H1 (cell line): ENCODE results near the gene ZNF70. TPM values are rescaled to one million over a fixed set of nuclear protein-coding genes. Genes with fewer than 3 reads are reported as not detected.

Experiments used
- CTCF ChIA-PET: fragments of 300-600 bp; sonication (Branson Sonifier 250); formaldehyde crosslinking; loops from one replicate; lab custom pipeline; 2021; ENCODE audit not compliant: partially characterized antibody; lab: Charles Lee
- POLR2A ChIA-PET: fragments of 300-600 bp; sonication (Branson Sonifier 250); formaldehyde crosslinking; loops from one replicate; lab custom pipeline; 2021; ENCODE audit warnings: inconsistent platforms; ENCODE audit not compliant: partially characterized antibody; lab: Charles Lee
- DNase-seq, 2 experiments: peaks; one replicate each; pipeline versions ENCODE4 v3.0.0 to v3.0.0-alpha.2; 2010 to 2022; ENCODE audit warnings: low spot score in 2 of 2, low read depth in 1 of 2, mixed read lengths in 1 of 2
- FAIRE-seq: peaks from 2 replicates; lab custom pipeline; 2011; peaks lifted over from hg19 to GRCh38; lab: Jason Lieb, UNC
- H2AFZ ChIP-seq: 2 replicates; pipeline ENCODE4 v1.8.1; 2012; ENCODE audit warnings: low read length, inconsistent platforms
- H2AK5ac ChIP-seq: 2 replicates; pipeline ENCODE4 v1.6.1; 2013; ENCODE audit warnings: low read depth, low read length
- H2BK120ac ChIP-seq: replicated peaks from 2 replicates; pipeline ENCODE3; 2013; ENCODE audit warnings: low read depth, low read length, inconsistent platforms
- H2BK12ac ChIP-seq: 2 replicates; pipeline ENCODE4 v1.6.1; 2013; ENCODE audit warnings: low read depth, low read length
- H2BK15ac ChIP-seq: 2 replicates; pipeline ENCODE4 v1.6.1; 2013; ENCODE audit warnings: low read length
- H2BK20ac ChIP-seq: 2 replicates; pipeline ENCODE4 v1.6.1; 2013; ENCODE audit warnings: low read length
- H2BK5ac ChIP-seq: 2 replicates; pipeline ENCODE4 v1.6.1; 2013; ENCODE audit warnings: low read depth, low read length
- H3K14ac ChIP-seq: 2 replicates; pipeline ENCODE4 v1.6.1; 2013; ENCODE audit warnings: inconsistent platforms; ENCODE audit not compliant: insufficient read length
- H3K18ac ChIP-seq: 2 replicates; pipeline ENCODE4 v1.6.1; 2013; ENCODE audit warnings: low read length; ENCODE audit errors: extremely low read depth
- H3K23ac ChIP-seq: 2 replicates; pipeline ENCODE4 v1.6.1; 2013; ENCODE audit warnings: inconsistent platforms; ENCODE audit not compliant: insufficient read length
- H3K23me2 ChIP-seq: 2 replicates; pipeline ENCODE4 v1.6.1; 2013; ENCODE audit warnings: low read depth, low read length
- H3K27ac ChIP-seq: 2 replicates; pipeline ENCODE4 v1.6.1; 2011; ENCODE audit warnings: low read depth, low read length, inconsistent platforms
- H3K27me3 ChIP-seq, 4 experiments: replicated peaks in 1 of 4; 1 replicate in 1 of 4; 2 replicates in 3 of 4; pipeline versions ENCODE4 v1.6.1 to v1.8.1; 2011 to 2013; ENCODE audit warnings: low read length in 3 of 4, mild to moderate bottlenecking in 3 of 4, inconsistent platforms in 2 of 4, mixed read lengths in 2 of 4, moderate library complexity in 1 of 4; ENCODE audit not compliant: control insufficient read depth in 3 of 4, insufficient read depth in 3 of 4; ENCODE audit errors: extremely low read depth in 1 of 4
- H3K36me3 ChIP-seq, 4 experiments: 2 replicates each; pipeline versions ENCODE4 v1.6.1 to v1.8.1; 2011 to 2013; ENCODE audit warnings: mild to moderate bottlenecking in 4 of 4, low read length in 3 of 4, moderate library complexity in 2 of 4, control low read depth in 1 of 4, inconsistent platforms in 1 of 4; ENCODE audit not compliant: insufficient read depth in 4 of 4, control insufficient read depth in 2 of 4
- H3K4ac ChIP-seq: replicated peaks from 2 replicates; pipeline ENCODE3; 2013; ENCODE audit warnings: low read length, low read depth, mixed read lengths, inconsistent platforms; ENCODE audit not compliant: insufficient read length
- H3K4me1 ChIP-seq, 4 experiments: replicated peaks in 1 of 4; 1 replicate in 1 of 4; 2 replicates in 3 of 4; pipeline versions ENCODE4 v1.6.1 to v1.8.1; 2011 to 2013; ENCODE audit warnings: low read length in 3 of 4, inconsistent platforms in 2 of 4, mixed read lengths in 1 of 4; ENCODE audit not compliant: insufficient read depth in 4 of 4, control insufficient read depth in 3 of 4
- H3K4me2 ChIP-seq, 2 experiments: 2 replicates each; pipeline versions ENCODE4 v1.6.1 to v1.8.1; 2011 to 2013; ENCODE audit warnings: low read depth in 2 of 2, low read length in 2 of 2, control low read depth in 1 of 2, inconsistent platforms in 1 of 2, mild to moderate bottlenecking in 1 of 2; ENCODE audit not compliant: insufficient read depth in 1 of 2
- H3K4me3 ChIP-seq, 4 experiments: fragments of 200-600, 300-600 bp in 1 of 4; sonication (generic), shearing (Covaris generic), sonication (Bioruptor Twin) in 1 of 4; 2 replicates each; pipeline versions ENCODE4 v1.5.1 to v1.8.1; 2011 to 2016; ENCODE audit warnings: low read length in 4 of 4, low read depth in 3 of 4, control low read depth in 2 of 4, inconsistent platforms in 2 of 4, mild to moderate bottlenecking in 2 of 4, mixed read lengths in 1 of 4, moderate library complexity in 1 of 4; ENCODE audit not compliant: insufficient read depth in 2 of 4; ENCODE audit errors: extremely low read depth in 1 of 4
- H3K56ac ChIP-seq: replicated peaks from 2 replicates; pipeline ENCODE3; 2013; ENCODE audit warnings: low read depth, mild to moderate bottlenecking, mixed read lengths, low read length, inconsistent platforms; ENCODE audit not compliant: insufficient read length
- H3K79me1 ChIP-seq: 2 replicates; pipeline ENCODE4 v1.6.1; 2013; ENCODE audit warnings: low read depth, low read length, control low read depth
- H3K79me2 ChIP-seq, 2 experiments: 2 replicates each; pipeline versions ENCODE4 v1.6.1 to v1.8.1; 2012 to 2013; ENCODE audit warnings: low read length in 2 of 2, mild to moderate bottlenecking in 2 of 2, inconsistent platforms in 1 of 2; ENCODE audit not compliant: insufficient read depth in 2 of 2, control insufficient read depth in 1 of 2
- H3K9ac ChIP-seq, 4 experiments: replicated peaks in 1 of 4; 1 replicate in 1 of 4; 2 replicates in 3 of 4; pipeline versions ENCODE4 v1.6.1 to v1.8.1; 2011 to 2013; ENCODE audit warnings: low read depth in 3 of 4, low read length in 3 of 4, control low read depth in 2 of 4, mild to moderate bottlenecking in 2 of 4, moderate library complexity in 2 of 4, inconsistent platforms in 1 of 4; ENCODE audit errors: extremely low read depth in 1 of 4
- H3K9me3 ChIP-seq, 2 experiments: 2 replicates each; pipeline versions ENCODE4 v1.6.1 to v1.8.1; 2012 to 2013; ENCODE audit warnings: mild to moderate bottlenecking in 2 of 2, moderate library complexity in 2 of 2, control low read depth in 1 of 2, inconsistent platforms in 1 of 2, low read depth in 1 of 2, low read length in 1 of 2, mixed read lengths in 1 of 2; ENCODE audit not compliant: insufficient read depth in 2 of 2
- H4K20me1 ChIP-seq, 2 experiments: replicated peaks in 1 of 2; 2 replicates each; pipeline versions ENCODE3 to v1.8.1; 2011 to 2013; ENCODE audit warnings: inconsistent platforms in 2 of 2, low read length in 2 of 2, mild to moderate bottlenecking in 1 of 2; ENCODE audit not compliant: insufficient read depth in 2 of 2, control insufficient read depth in 1 of 2
- H4K5ac ChIP-seq: 2 replicates; pipeline ENCODE4 v1.6.1; 2013; ENCODE audit warnings: low read length, low read depth, mixed read lengths, inconsistent platforms; ENCODE audit not compliant: insufficient read length
- H4K8ac ChIP-seq: 2 replicates; pipeline ENCODE4 v1.8.0; 2013; ENCODE audit warnings: mild to moderate bottlenecking, moderate library complexity, low read length, inconsistent platforms; ENCODE audit not compliant: insufficient read depth; ENCODE audit errors: extremely low read depth
- H4K91ac ChIP-seq: replicated peaks from 2 replicates; pipeline ENCODE3; 2013; ENCODE audit warnings: low read length, mixed read lengths, inconsistent platforms; ENCODE audit not compliant: insufficient read length
- BACH1 ChIP-seq: IDR thresholded peaks from 2 replicates; pipeline ENCODE4 v1.6.1; 2012; ENCODE audit warnings: low read length, improper control_type of control experiment
- BRCA1 ChIP-seq: IDR thresholded peaks from 2 replicates; pipeline ENCODE4 v1.6.1; 2012; ENCODE audit warnings: low read depth, low read length, improper control_type of control experiment
- EP300 ChIP-seq, 2 experiments: IDR thresholded peaks; 1 replicate in 1 of 2; 2 replicates in 1 of 2; pipeline ENCODE4 v1.6.1; 2011 to 2012; ENCODE audit warnings: low read depth in 2 of 2, low read length in 2 of 2, mild to moderate bottlenecking in 2 of 2, borderline replicate concordance in 1 of 2, inconsistent platforms in 1 of 2, moderate library complexity in 1 of 2
- GABPA ChIP-seq: IDR thresholded peaks from 2 replicates; pipeline ENCODE4 v1.6.1; 2011; ENCODE audit warnings: mild to moderate bottlenecking, low read length, moderate library complexity, borderline replicate concordance; ENCODE audit not compliant: insufficient read depth
- KDM4A ChIP-seq: IDR thresholded peaks from one replicate; pipeline ENCODE4 v1.7.1; 2012; ENCODE audit warnings: low read depth, mild to moderate bottlenecking, moderate library complexity, low read length, inconsistent platforms; ENCODE audit not compliant: severe bottlenecking
- KDM5A ChIP-seq: fragments of 200-600 bp; IDR thresholded peaks from 2 replicates; pipeline ENCODE4 v1.7.1; 2012; ENCODE audit warnings: mild to moderate bottlenecking, low read length, inconsistent platforms, mixed read lengths
- POLR2A ChIP-seq, 2 experiments: IDR thresholded peaks; 1 replicate in 1 of 2; 2 replicates in 1 of 2; pipeline ENCODE4 v1.6.1; 2011; ENCODE audit warnings: low read depth in 2 of 2, low read length in 2 of 2, mild to moderate bottlenecking in 2 of 2; ENCODE audit errors: control extremely low read depth in 1 of 2
- POU5F1 ChIP-seq: IDR thresholded peaks from 2 replicates; pipeline ENCODE4 v1.6.1; 2011; ENCODE audit warnings: low read depth, mild to moderate bottlenecking, low read length, moderate library complexity
- RXRA ChIP-seq: IDR thresholded peaks from 2 replicates; pipeline ENCODE4 v1.6.1; 2011; ENCODE audit warnings: low read depth, mild to moderate bottlenecking, low read length, moderate library complexity; ENCODE audit not compliant: insufficient read depth
- SP1 ChIP-seq: IDR thresholded peaks from 2 replicates; pipeline ENCODE4 v1.6.1; 2011; ENCODE audit warnings: low read depth, low read length
- TBP ChIP-seq: IDR thresholded peaks from 2 replicates; pipeline ENCODE4 v1.6.1; 2011; ENCODE audit warnings: low read depth, low read length, improper control_type of control experiment
- WGBS, 2 experiments: shearing (Covaris generic) in 1 of 2; methylation state at CpG; one replicate each; pipeline versions ENCODE4 v1.1.6 to v1.1.7; 2013 to 2015; ENCODE audit warnings: low lambda C conversion rate in 2 of 2, mixed read lengths in 2 of 2, inconsistent platforms in 1 of 2, low coverage in 1 of 2, missing lambda C conversion rate in 1 of 2; ENCODE audit not compliant: insufficient replicate concordance in 2 of 2, insufficient coverage in 1 of 2, insufficient read length in 1 of 2; ENCODE audit errors: extremely low coverage in 1 of 2, missing lambda C conversion rate in 1 of 2; 5-methylcytosine and 5-hydroxymethylcytosine counted together
- polyA plus RNA-seq, 7 experiments: library from polyadenylated mRNA; depleted of rRNA in 3 of 7; stranded (reverse) in 5 of 7; unstranded in 2 of 7; fragments of >200 nt in 5 of 7; fragments of 200-250 nt in 2 of 7; gene quantifications; 1 replicate in 5 of 7; 2 replicates in 1 of 7; 4 replicates in 1 of 7; pipeline versions ENCODE4 v1.2.1 to v1.2.3, GENCODE V29; 2011 to 2013; ENCODE audit warnings: missing spikeins in 2 of 7, mixed read lengths in 2 of 7
- total RNA-seq: library from RNA; stranded (reverse); fragmentation: NEBNext Ultra II Directional; extraction: Animal tissue kit (Norgen Biotek cat#: 25700); gene quantifications from 2 replicates; pipeline ENCODE4 v1.2.1, GENCODE V29; 2021
- TF ChIP-seq, protein P1 (sequence below): IDR thresholded peaks from 2 replicates; pipeline ENCODE4 v1.6.1; 2012; ENCODE audit warnings: inconsistent platforms
- TF ChIP-seq, protein P2 (sequence below): IDR thresholded peaks from 2 replicates; pipeline ENCODE4 v1.6.1; 2011; ENCODE audit warnings: low read depth, mild to moderate bottlenecking, low read length; ENCODE audit not compliant: insufficient read depth

Gene ZNF70
- total and polyA plus RNA-seq, 2 of the 8 experiments (the other 6 are each of a cell fraction or from before 2014, with no cell fraction given) = 1.1 to 2.6 TPM

DNA sequence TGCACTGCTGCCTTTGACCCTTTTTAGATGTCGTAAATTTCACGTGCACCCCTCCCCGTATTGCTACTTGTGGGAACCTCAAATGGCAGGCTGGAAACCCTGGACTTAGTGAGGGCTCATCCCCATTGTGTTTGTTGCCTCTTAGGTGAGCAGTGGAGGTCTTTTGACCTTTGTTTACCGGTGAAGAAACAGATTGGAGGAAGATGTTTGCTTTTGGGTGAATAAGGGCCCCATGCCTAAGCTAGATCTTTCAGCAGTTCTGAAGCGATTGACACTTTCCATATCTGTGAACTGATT lies 36.6 kb upstream of the ZNF70 start:
- Histone ChIP-seq H2BK120ac (no peak overlapping the region), H3K56ac (no peak overlapping the region), H3K4me3 (peak overlapping the region; percentile 79 to 87 (median 82)), H3K23ac (no peak overlapping the region), H2BK12ac (0 out of 2 replicates have a peak overlapping the region, but pooled peaks have one; percentile 29), H3K27me3 (no peaks in the 10 kb centered on the region), H4K20me1 (peaks cover 4 to 22% of the 10 kb centered on the region in 2 experiments), H4K91ac (no peak overlapping the region), H2AK5ac (no peak overlapping the region), H2BK15ac (no peak overlapping the region), H3K14ac (no peak overlapping the region), H3K27ac (no peak overlapping the region; the same call in 1 of the 2 replicates), H3K4me1 (peaks cover 0 to 10% (median 4%) of the 10 kb centered on the region in 4 experiments; a peak in 6 of 7 replicates), H2BK5ac (no peak overlapping the region), H3K9me3 (no peaks in the 10 kb centered on the region), H3K9ac (peak overlapping the region; percentile 50 to 89 (median 66)), H4K5ac (peak overlapping the region; percentile 34), H3K18ac (peak overlapping the region; percentile 36; the same call in 1 of the 2 replicates), H3K23me2 (peaks cover 3% of the 10 kb centered on the region; the same call in 1 of the 2 replicates), H4K8ac (no peak overlapping the region), H2AFZ (0 out of 2 replicates have a peak overlapping the region, but pooled peaks have one; percentile 45), H3K79me2 (peaks cover 22 to 51% of the 10 kb centered on the region in 2 experiments), H3K4ac (no peak overlapping the region), H3K36me3 (peaks cover 0 to 3% (median under 1%) of the 10 kb centered on the region in 4 experiments; a peak in 2 of 8 replicates), H3K79me1 (peaks cover 3% of the 10 kb centered on the region; the same call in 1 of the 2 replicates), H3K4me2 (peak overlapping the region; percentile 64 to 79), H2BK20ac (no peak overlapping the region)
- FAIRE-seq (no peak), DNase-seq (no peak)
- WGBS, 2 experiments = 9% methylated on average over 5 of the region's 5 CpGs; no CpG with 5 or more reads in 1 of the 2 experiments
- ChIA-PET CTCF (interaction anchor here (5.1 to 6.4 kb wide), 2 partner anchors 12 to 17 kb away, joined by 42 to 47 read pairs; partner anchors contain the start of genes CHCHD10 and MMP11), POLR2A (interaction anchor here (1.1 to 4.5 kb wide), 9 partner anchors 9 to 70 kb away, joined by 3 to 45 read pairs (median 6); partner anchors contain the start of genes CHCHD10 and MMP11)
- TF ChIP-seq POLR2A (IDR thresholded peaks at IDR 0.05; ENCODE audit: control extremely low read depth in 1 of 2, low read depth in 2 of 2, low read length in 2 of 2) (no peak), BACH1 (no peak), BRCA1 (no peak), KDM5A (no peak), TBP (no peak), POU5F1 (no peak), RXRA (no peak), EP300 (IDR thresholded peaks at IDR 0.05; ENCODE audit: borderline replicate concordance in 1 of 2, low read depth in 2 of 2, low read length in 2 of 2) (no peak), KDM4A (no peak), SP1 (no peak), GABPA (no peak)
- TF ChIP-seq, protein P1, sequence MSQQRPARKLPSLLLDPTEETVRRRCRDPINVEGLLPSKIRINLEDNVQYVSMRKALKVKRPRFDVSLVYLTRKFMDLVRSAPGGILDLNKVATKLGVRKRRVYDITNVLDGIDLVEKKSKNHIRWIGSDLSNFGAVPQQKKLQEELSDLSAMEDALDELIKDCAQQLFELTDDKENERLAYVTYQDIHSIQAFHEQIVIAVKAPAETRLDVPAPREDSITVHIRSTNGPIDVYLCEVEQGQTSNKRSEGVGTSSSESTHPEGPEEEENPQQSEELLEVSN = no peak
- TF ChIP-seq, protein P2, sequence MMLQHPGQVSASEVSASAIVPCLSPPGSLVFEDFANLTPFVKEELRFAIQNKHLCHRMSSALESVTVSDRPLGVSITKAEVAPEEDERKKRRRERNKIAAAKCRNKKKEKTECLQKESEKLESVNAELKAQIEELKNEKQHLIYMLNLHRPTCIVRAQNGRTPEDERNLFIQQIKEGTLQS = no peak
